Ishikawa (cell line): Measurements from ENCODE around the gene STK25.

ENCODE experiments used
- CEBPB ChIP-seq: IDR thresholded peaks from 2 replicates; pipeline ENCODE4 v1.6.1; 2012
- CREB1 ChIP-seq: IDR thresholded peaks from 2 replicates; pipeline ENCODE4 v1.6.1; 2012; ENCODE audit warnings: low read depth
- EGR1 ChIP-seq: IDR thresholded peaks from 2 replicates; pipeline ENCODE4 v1.6.1; 2012
- EP300 ChIP-seq: IDR thresholded peaks from 2 replicates; pipeline ENCODE4 v1.6.1; 2012; ENCODE audit warnings: borderline replicate concordance
- FOXM1 ChIP-seq: IDR thresholded peaks from 2 replicates; pipeline ENCODE4 v1.6.1; 2012; ENCODE audit warnings: low read depth, borderline replicate concordance
- MAX ChIP-seq: IDR thresholded peaks from 2 replicates; pipeline ENCODE4 v1.6.1; 2012
- NFIC ChIP-seq: IDR thresholded peaks from 2 replicates; pipeline ENCODE4 v1.6.1; 2012
- RAD21 ChIP-seq: IDR thresholded peaks from 2 replicates; pipeline ENCODE4 v1.6.1; 2012; ENCODE audit warnings: low read depth
- REST ChIP-seq: IDR thresholded peaks from 2 replicates; pipeline ENCODE4 v1.6.1; 2012; ENCODE audit warnings: low read depth, mild to moderate bottlenecking
- TAF1 ChIP-seq: IDR thresholded peaks from 2 replicates; pipeline ENCODE4 v1.6.1; 2012; ENCODE audit warnings: low read depth, mild to moderate bottlenecking
- TCF12 ChIP-seq: IDR thresholded peaks from 2 replicates; pipeline ENCODE4 v1.6.1; 2012; ENCODE audit warnings: low read depth
- TEAD4 ChIP-seq: IDR thresholded peaks from 2 replicates; pipeline ENCODE4 v1.6.1; 2012
- USF1 ChIP-seq: IDR thresholded peaks from 2 replicates; pipeline ENCODE4 v1.6.1; 2012
- YY1 ChIP-seq: IDR thresholded peaks from 2 replicates; pipeline ENCODE4 v1.6.1; 2012; ENCODE audit warnings: low read depth
- ZBTB7A ChIP-seq: IDR thresholded peaks from 2 replicates; pipeline ENCODE4 v1.6.1; 2012; ENCODE audit warnings: low read depth

The STK25 gene

GRCh38 chr2:241545106-241545505 is 36.7 kb upstream of the STK25 start:
- no peak for TF ChIP-seq MAX
- TF ChIP-seq RAD21 = no peak
- TF ChIP-seq CEBPB = no peak
- no peak for TF ChIP-seq REST
- no peak for TF ChIP-seq TCF12
- no peak for TF ChIP-seq USF1
- no peak for TF ChIP-seq EGR1
- TF ChIP-seq ZBTB7A = no peak
- TF ChIP-seq FOXM1 = no peak
- no peak for TF ChIP-seq CREB1
- no peak for TF ChIP-seq EP300
- no peak for TF ChIP-seq TEAD4
- no peak for TF ChIP-seq YY1

- TF ChIP-seq REST (no peak), YY1 (no peak), USF1 (no peak), ZBTB7A (no peak), EP300 (no peak), EGR1 (no peak), FOXM1 (no peak), TAF1 (no peak), MAX (no peak), TCF12 (no peak)
Observed at GRCh38 chr2:241542278-241542605, 33.9 kb upstream of the STK25 start.

- TF ChIP-seq USF1 (no peak), RAD21 (no peak), EGR1 (no peak), YY1 (no peak), CEBPB (no peak), REST (no peak), EP300 (no peak), TCF12 (no peak), MAX (no peak), TAF1 (no peak), TEAD4 (no peak)
Observed at GRCh38 chr2:241541564-241542277, 33.3 kb upstream of the STK25 start.

GRCh38 chr2:241540771-241541561 is 32.6 kb upstream of the STK25 start:
- TF ChIP-seq TAF1 (no peak; the same call in 1 of the 2 replicates), EGR1 (no peak), YY1 (no peak), CEBPB (no peak), USF1 (no peak), ZBTB7A (0 out of 2 replicates have a peak, but pooled peaks have one; percentile 21), TEAD4 (no peak), NFIC (no peak), REST (no peak), CREB1 (no peak), MAX (peak; percentile 98), RAD21 (no peak)
